Skeletal muscle tissue (tissue), 4 donors: ENCODE data around the gene RPS18. TPM values are rescaled to one million over a fixed set of nuclear protein-coding genes. Genes with fewer than 3 reads are reported as not detected.

Experiments used
- H3K27ac ChIP-seq: one replicate; pipeline ENCODE4 v1.7.0; 2013; ENCODE audit warnings: mild to moderate bottlenecking, low read depth, low read length, inconsistent platforms
- H3K27me3 ChIP-seq, 3 donors: one replicate each; pipeline ENCODE4 v1.7.0; 2013; ENCODE audit warnings: low read length in 3 of 3; ENCODE audit not compliant: control insufficient read depth in 3 of 3, insufficient read depth in 3 of 3
- H3K36me3 ChIP-seq, 3 donors: one replicate each; pipeline ENCODE4 v1.7.0; 2013; ENCODE audit warnings: low read length in 3 of 3; ENCODE audit not compliant: control insufficient read depth in 3 of 3, insufficient read depth in 3 of 3
- H3K4me1 ChIP-seq, 3 donors: one replicate each; pipeline ENCODE4 v1.7.0; 2013; ENCODE audit warnings: low read length in 3 of 3, mild to moderate bottlenecking in 3 of 3; ENCODE audit not compliant: control insufficient read depth in 3 of 3, insufficient read depth in 3 of 3
- H3K4me3 ChIP-seq, 3 donors: one replicate each; pipeline ENCODE4 v1.7.0; 2013; ENCODE audit warnings: low read length in 3 of 3
- H3K9ac ChIP-seq, 3 donors: one replicate each; pipeline ENCODE4 v1.7.0; 2013; ENCODE audit warnings: low read length in 3 of 3, mild to moderate bottlenecking in 3 of 3, moderate library complexity in 2 of 3, low read depth in 1 of 3
- H3K9me3 ChIP-seq, 3 donors: one replicate each; pipeline ENCODE4 v1.7.0; 2013; ENCODE audit warnings: low read length in 3 of 3; ENCODE audit not compliant: control insufficient read depth in 3 of 3
- total RNA-seq: library from RNA; depleted of rRNA; stranded (reverse); fragments of >200 nt; gene quantifications from one replicate; pipeline ENCODE4 v1.2.3, GENCODE V29; 2014
- donor health status: Osteomylitis.

RPS18 gene
- total RNA-seq, 1 donor from 2014 or later = 8,222 TPM

- H3K27ac ChIP-seq = peak overlapping the region; percentile 97
- peaks cover 16 to 25% (median 17%) of the 10 kb centered on the region in 3 donors for H3K4me1 ChIP-seq
- peak overlapping the region; percentile 88 to 99 (median 98) for H3K4me3 ChIP-seq
- H3K9ac ChIP-seq = peak overlapping the region; percentile 75 to 98 (median 98)
- no peaks in the 10 kb centered on the region for H3K9me3 ChIP-seq
- peaks cover 29 to 36% (median 33%) of the 10 kb centered on the region in 3 donors for H3K36me3 ChIP-seq
- H3K27me3 ChIP-seq = no peaks in the 10 kb centered on the region
These were observed 26.3 kb downstream of the RPS18 start for GRCh38 chr6:33297956-33298772.

DNA sequence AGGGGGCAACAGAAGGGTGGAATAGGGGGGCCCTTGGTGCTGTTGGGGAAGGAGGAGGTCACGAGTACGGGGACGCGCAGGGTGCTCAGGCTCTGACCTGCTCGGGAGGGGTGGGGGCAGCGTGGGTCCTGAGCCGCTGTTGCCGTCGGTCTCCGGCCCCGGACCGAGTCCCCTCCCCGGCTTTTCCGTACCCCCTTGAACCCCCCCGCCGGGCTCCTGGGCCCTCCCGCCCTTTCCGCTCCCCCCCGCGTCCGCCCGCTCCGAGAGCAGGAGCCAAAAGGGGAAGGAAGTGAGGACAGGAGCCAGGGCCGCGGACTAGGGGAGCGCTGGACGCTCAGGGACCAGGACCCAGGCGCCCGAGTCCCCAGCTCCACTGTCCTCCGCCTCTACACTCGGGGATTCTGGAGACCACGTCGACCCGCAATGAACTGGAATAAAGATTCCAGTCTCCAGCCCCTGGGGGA lies 26.9 kb downstream of the RPS18 start, which contains the start of gene RGL2:
TSS of gene RGL2 (minus strand) at position 170 of the 464 bp plus-strand sequence. CDS start 332 bp downstream, outside the sequence.
- peaks cover 25 to 30% (median 29%) of the 10 kb centered on the region in 3 donors for H3K36me3 ChIP-seq
- H3K9ac ChIP-seq = peak within 1 kb of the TSS; percentile 84 to 98 (median 98)
- H3K27me3 ChIP-seq = no peaks in the 10 kb centered on the region
- peak within 1 kb of the TSS; percentile 97 for H3K27ac ChIP-seq
- peak within 1 kb of the TSS; percentile 88 to 99 (median 98) for H3K4me3 ChIP-seq
- no peaks in the 10 kb centered on the region for H3K9me3 ChIP-seq
- H3K4me1 ChIP-seq = peaks cover 16 to 25% (median 17%) of the 10 kb centered on the region in 3 donors

DNA sequence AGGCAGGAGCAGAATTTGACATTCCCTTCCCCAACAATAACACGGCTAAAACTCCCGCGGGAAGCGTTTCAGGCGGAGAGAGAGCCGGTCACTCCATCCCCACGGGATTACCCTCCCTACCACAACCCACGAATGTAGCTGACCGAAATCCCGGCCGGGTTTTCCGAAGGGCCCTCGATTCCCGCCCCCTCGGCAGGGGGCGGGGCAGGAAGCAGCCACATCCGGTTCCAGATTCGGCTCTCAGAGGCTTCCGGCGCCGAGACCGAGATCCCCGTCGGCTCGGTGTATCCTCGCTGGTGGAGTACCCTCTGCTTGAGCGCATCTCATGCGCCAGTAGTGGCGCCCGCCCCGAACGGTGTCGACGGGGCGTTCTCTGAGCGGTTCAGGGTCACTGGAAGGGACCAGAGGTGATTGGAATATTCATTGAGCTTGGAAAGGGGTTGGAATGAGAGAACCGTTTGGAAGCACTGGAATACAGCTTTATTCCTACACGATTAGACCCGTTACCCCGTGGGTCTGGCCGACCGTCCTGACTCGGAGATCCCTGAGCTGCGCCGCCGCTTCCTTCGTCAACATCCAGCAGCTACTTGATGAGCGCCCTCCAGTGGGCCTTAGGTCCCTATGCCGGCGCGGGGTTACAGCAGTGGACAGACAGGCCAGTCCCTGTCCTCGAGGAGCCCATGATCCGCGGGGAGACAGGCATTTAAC lies 27.5 kb downstream of the RPS18 start:
- Histone ChIP-seq H3K4me3 (peak overlapping the region; percentile 88 to 99 (median 98)), H3K9ac (peak overlapping the region; percentile 84 to 98 (median 98)), H3K4me1 (peaks cover 16 to 25% (median 17%) of the 10 kb centered on the region in 3 donors), H3K27me3 (no peaks in the 10 kb centered on the region), H3K9me3 (no peaks in the 10 kb centered on the region), H3K27ac (peak overlapping the region; percentile 97), H3K36me3 (peaks cover 26 to 29% (median 27%) of the 10 kb centered on the region in 3 donors)

DNA sequence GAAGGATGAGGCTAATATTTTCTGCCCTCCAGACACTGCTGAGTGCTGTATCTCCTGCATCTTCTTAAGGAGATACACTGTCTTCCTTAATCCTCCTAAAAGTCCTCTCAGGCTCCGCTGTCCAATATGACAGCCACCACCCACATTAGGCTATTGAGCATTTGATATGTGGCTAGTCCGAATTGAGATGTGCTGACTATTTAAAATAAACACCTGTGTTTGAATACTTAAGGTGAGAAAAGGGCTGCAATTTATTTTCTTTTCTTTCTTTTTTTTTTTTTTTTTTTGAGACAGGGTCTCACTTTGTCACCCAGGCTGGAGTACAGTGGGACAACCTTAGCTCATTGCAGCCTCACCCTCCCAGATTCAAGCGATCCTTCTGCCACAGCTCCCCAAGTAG lies 30.0 kb downstream of the RPS18 start:
- peaks cover 16 to 24% (median 17%) of the 10 kb centered on the region in 3 donors for H3K4me1 ChIP-seq
- no peak overlapping the region for H3K9ac ChIP-seq
- no peaks in the 10 kb centered on the region for H3K9me3 ChIP-seq
- H3K27ac ChIP-seq = no peak overlapping the region
- H3K4me3 ChIP-seq = no peak overlapping the region
- no peaks in the 10 kb centered on the region for H3K27me3 ChIP-seq
- H3K36me3 ChIP-seq = peaks cover 13 to 21% (median 18%) of the 10 kb centered on the region in 3 donors

DNA sequence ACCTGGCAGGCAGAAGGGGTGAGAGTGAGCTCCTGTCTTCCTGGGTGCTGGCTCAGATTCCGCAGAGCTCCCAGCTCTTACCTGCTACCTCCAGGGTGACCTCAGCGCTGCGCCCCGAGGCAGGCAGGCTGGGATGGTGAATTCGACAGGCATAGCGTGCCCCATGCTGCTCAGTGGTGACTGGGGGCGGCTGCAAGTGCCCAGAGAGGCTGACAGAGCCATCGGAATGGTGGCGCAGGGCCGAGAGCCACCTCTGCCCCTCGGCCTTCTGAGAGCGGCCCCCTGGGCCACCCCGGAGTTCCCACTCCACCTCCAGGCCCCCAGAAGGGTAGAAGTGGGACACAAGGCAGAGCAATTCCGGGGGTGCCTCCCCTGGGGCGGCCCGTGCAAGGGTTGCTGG lies 32.3 kb downstream of the RPS18 start:
- Histone ChIP-seq H3K9ac (no peak overlapping the region), H3K9me3 (no peaks in the 10 kb centered on the region), H3K27ac (no peak overlapping the region), H3K36me3 (peaks cover 12 to 21% (median 21%) of the 10 kb centered on the region in 3 donors), H3K4me3 (no peak overlapping the region), H3K4me1 (peaks cover 5 to 9% (median 6%) of the 10 kb centered on the region in 3 donors), H3K27me3 (no peaks in the 10 kb centered on the region)

DNA sequence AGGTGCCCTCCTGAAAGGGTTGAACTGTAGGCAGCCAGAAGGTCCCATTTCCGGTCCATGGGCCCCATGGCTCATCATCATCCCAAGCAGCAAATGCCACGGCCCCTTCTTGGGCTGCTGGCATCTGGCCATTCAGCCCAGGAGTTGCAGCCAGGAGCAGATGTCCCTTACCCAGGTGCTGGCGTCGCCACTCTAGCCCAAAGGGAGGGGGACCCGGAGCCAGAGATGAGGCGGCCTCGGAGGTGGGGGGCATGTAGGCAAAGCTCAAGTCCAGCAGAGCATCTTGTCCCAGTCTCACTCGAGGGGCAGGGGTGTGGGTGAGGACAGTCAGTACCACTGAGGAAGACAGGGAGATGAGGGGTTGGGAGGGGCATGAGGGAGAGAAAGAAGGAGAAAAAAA lies 33.2 kb downstream of the RPS18 start:
- H3K9ac ChIP-seq = no peak overlapping the region
- peaks cover 1 to 2% (median 1%) of the 10 kb centered on the region in 3 donors for H3K4me1 ChIP-seq
- H3K4me3 ChIP-seq = no peak overlapping the region
- H3K27ac ChIP-seq = no peak overlapping the region
- no peaks in the 10 kb centered on the region for H3K9me3 ChIP-seq
- no peaks in the 10 kb centered on the region for H3K27me3 ChIP-seq
- peaks cover 12 to 21% (median 21%) of the 10 kb centered on the region in 3 donors for H3K36me3 ChIP-seq

GRCh38 chr6:33306356-33306755 lies 34.5 kb downstream of the RPS18 start:
- Histone ChIP-seq H3K9me3 (no peaks in the 10 kb centered on the region), H3K4me3 (no peak overlapping the region), H3K27me3 (no peaks in the 10 kb centered on the region), H3K36me3 (peaks cover 14 to 21% (median 21%) of the 10 kb centered on the region in 3 donors), H3K9ac (no peak overlapping the region), H3K27ac (no peak overlapping the region), H3K4me1 (no peaks in the 10 kb centered on the region)

DNA sequence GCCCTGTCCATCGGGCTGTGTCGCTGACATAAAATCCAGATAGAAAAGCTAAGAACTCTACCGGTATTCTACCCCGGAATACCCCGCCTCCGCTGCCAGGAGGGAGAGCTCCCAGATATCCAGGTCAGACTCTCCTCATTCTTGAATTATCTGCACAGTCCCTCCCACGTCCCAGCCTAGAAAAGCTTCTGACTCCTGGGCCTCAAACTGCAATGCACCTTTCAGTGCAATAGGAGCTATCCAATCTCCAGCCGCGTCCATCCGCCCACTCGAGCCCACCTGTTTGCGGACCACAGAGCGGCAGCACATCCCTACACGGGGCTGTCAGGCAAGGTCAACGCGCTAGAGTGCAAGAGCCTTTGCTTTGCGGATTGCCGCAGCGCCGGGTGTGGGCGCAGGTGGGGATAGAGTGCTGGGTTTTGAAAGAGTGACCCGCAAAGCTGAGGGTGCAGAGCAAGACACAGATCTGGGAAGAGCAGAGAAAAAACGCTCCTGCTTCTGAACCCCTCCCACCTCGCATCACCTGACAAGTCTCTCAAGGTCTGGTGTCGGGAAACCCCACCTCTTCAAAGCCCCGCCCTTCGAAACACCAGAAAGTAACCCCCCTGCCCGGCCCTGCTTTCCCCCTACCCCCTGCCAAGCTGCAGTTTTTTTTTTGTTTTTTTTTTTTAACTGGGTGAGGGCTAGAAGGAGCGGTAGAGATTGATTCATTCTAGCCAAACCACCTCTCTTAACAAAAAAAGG lies 40.7 kb downstream of the RPS18 start:
- peak overlapping the region; percentile 91 for H3K27ac ChIP-seq
- H3K4me3 ChIP-seq = peak overlapping the region; percentile 92 to 99 (median 96)
- H3K27me3 ChIP-seq = no peaks in the 10 kb centered on the region
- peaks cover 28 to 50% (median 29%) of the 10 kb centered on the region in 3 donors for H3K4me1 ChIP-seq
- peak overlapping the region; percentile 95 to 97 (median 96) for H3K9ac ChIP-seq
- no peaks in the 10 kb centered on the region for H3K9me3 ChIP-seq
- peaks cover 0 to 7% (median 5%) of the 10 kb centered on the region in 3 donors for H3K36me3 ChIP-seq

DNA sequence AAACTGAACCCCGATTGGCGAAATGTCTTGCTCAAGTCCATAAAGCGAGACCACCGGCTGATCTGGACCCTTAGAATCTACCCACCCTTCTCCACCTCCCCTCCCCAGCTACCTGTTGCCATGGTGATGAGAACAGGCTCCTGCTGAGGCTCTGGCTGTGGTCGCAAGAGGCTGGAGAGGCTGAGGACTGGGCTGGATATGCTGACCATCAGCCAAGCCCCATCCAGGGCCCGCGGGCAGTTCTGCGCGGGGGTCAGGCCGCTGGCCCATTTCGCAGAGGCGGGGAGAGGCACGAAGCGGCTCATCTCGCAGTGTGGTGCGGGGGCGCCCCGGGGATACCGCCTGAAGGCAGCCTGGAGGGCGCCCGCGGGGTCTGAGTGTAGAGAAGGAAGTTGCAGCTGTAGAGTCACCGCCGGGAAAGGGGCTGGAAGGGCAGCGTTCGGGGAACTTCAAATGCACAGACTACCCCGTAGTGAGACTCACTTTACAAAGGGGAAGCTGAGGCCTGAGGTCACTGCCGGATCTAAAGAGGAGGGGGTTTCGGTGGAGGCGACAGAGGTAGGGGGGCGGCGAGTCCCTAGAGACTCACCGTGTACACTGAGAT lies 41.3 kb downstream of the RPS18 start:
- Histone ChIP-seq H3K9me3 (no peaks in the 10 kb centered on the region), H3K4me1 (peaks cover 30 to 52% (median 31%) of the 10 kb centered on the region in 3 donors), H3K27me3 (no peaks in the 10 kb centered on the region), H3K9ac (peak overlapping the region; percentile 95 to 97 (median 96)), H3K36me3 (peaks cover 0 to 7% (median 4%) of the 10 kb centered on the region in 3 donors), H3K4me3 (peak overlapping the region; percentile 92 to 99 (median 96)), H3K27ac (peak overlapping the region; percentile 91)
